ENCODE measurements around the gene MARCHF3.

GRCh38 chr5:126863402-126863801 is 167.0 kb downstream of the MARCHF3 start:
- no peak for TF ChIP-seq CTCF (IDR thresholded peaks at IDR 0.05)
- no peak for TF ChIP-seq POLR2A (IDR thresholded peaks at IDR 0.05; ENCODE audit: low read depth)

Data from esophagus muscularis mucosa (tissue), 3 donors.